ENCODE data around the gene IL26. TPM values are rescaled to one million over a fixed set of nuclear protein-coding genes. Genes with fewer than 3 reads are reported as not detected.

The IL26 gene
- total RNA-seq, 1 experiment from 2014 or later = not detected

DNA sequence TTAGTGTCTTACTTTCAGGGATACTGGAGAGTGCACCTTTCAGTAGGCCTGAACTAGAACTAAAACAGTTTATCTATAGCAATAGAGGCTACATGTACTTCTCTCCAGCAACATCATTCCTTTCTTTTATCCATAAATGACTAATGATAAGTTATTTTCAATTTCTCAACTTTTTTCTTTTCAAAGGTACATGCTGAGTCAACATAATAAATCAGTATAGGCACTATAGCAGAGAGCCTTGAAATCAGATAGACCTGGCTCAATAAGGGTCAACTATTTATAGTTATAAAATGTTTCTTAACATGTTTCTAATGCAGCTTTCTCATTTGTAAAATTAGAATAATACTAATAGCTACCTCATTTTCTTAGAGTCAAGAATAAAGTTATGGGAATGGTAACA lies 22.2 kb upstream of the IL26 start:
- Mint-ChIP-seq H3K36me3 (ENCODE audit: insufficient read depth, unreplicated experiment) (no peaks in the 10 kb centered on the region), H3K27me3 (ENCODE audit: unreplicated experiment) (peaks cover 68% of the 10 kb centered on the region), H3K27ac (ENCODE audit: unreplicated experiment) (no peak overlapping the region), H3K9me3 (ENCODE audit: low read depth, unreplicated experiment) (peaks cover 8% of the 10 kb centered on the region), H3K4me3 (ENCODE audit: low read depth, unreplicated experiment) (no peak overlapping the region), H3K4me1 (ENCODE audit: low read depth, unreplicated experiment) (no peaks in the 10 kb centered on the region)
- no TSS peak for BruUV-seq (replicated peaks)
- CTCF ChIA-PET = no interaction called here
- intact Hi-C loops (cut with micrococcal nuclease; ENCODE audit: unreplicated experiment) = no loop called here
- TF ChIP-seq, protein P1, sequence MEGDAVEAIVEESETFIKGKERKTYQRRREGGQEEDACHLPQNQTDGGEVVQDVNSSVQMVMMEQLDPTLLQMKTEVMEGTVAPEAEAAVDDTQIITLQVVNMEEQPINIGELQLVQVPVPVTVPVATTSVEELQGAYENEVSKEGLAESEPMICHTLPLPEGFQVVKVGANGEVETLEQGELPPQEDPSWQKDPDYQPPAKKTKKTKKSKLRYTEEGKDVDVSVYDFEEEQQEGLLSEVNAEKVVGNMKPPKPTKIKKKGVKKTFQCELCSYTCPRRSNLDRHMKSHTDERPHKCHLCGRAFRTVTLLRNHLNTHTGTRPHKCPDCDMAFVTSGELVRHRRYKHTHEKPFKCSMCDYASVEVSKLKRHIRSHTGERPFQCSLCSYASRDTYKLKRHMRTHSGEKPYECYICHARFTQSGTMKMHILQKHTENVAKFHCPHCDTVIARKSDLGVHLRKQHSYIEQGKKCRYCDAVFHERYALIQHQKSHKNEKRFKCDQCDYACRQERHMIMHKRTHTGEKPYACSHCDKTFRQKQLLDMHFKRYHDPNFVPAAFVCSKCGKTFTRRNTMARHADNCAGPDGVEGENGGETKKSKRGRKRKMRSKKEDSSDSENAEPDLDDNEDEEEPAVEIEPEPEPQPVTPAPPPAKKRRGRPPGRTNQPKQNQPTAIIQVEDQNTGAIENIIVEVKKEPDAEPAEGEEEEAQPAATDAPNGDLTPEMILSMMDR (IDR thresholded peaks at IDR 0.05; ENCODE audit: unreplicated experiment) = no peak
- DNase-seq = no peak

DNA sequence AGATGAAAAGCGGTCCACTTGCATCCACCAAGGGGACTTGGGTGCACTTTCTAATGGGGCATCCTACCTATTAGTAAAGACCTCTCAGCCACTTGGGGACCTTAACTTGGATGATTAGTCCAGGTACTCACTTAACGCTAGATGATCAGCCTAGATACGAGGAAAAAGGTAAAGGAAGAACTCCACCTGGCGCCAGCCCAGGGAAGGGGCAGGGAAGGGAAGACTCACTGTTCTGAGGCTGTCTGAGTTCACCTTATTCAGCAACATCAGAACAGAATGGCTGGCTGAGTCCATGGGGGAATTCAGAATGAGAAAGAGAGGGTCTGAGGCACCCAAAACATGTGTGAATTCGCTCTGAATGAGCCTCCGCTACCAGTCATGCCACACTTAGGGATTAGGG lies 20.7 kb upstream of the IL26 start:
- Mint-ChIP-seq H3K27me3 (ENCODE audit: unreplicated experiment) (peaks cover 54% of the 10 kb centered on the region), H3K36me3 (ENCODE audit: insufficient read depth, unreplicated experiment) (no peaks in the 10 kb centered on the region), H3K27ac (ENCODE audit: unreplicated experiment) (no peak overlapping the region), H3K4me1 (ENCODE audit: low read depth, unreplicated experiment) (no peaks in the 10 kb centered on the region), H3K9me3 (ENCODE audit: low read depth, unreplicated experiment) (peaks cover 8% of the 10 kb centered on the region), H3K4me3 (ENCODE audit: low read depth, unreplicated experiment) (no peak overlapping the region)
- no TSS peak for BruUV-seq (replicated peaks)
- intact Hi-C loops (cut with micrococcal nuclease; ENCODE audit: unreplicated experiment) = no loop called here
- TF ChIP-seq, protein P1 (IDR thresholded peaks at IDR 0.05; ENCODE audit: unreplicated experiment) = no peak
- CTCF ChIA-PET = no interaction called here
- no peak for DNase-seq

DNA sequence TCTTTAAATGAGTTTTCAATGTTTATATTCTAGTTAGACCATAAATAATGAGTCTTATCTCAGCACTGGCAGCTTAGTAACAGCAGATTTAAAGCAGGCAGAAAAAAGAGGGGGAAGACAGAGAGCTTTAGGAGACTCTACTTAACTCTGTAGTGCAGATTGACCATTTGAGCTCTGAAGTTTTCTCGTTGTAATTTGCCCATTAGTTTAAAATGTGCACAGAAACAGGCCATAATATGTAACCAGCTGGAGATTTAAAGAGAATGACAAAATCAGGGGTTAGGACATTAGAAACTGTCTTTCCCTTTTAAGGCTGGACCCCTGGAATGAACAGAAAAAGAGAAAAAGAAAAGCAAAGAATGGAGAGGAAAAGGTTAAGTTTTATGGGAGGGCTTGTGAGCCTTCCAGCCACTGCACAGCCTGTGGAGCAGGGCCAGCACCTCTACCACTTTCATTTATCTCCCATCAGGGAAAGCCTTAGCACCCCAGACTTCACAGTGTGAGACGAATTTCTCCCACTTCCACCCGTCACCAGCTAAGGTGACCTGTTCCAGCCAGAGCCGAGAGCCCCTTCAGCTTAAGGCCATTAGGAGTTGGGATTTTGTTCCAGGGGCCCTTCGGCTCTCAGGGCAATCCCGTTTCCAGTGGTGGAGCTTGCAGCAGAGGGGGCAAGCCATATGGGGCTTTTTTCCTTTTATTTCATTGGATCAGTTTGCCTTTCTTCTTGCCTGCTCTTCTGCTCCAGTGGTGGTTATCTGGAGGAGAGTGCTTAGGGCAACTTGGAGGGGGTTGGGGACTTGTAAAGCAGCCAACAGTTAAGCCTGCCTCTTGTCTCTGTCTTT lies 19.8 kb upstream of the IL26 start:
- BruUV-seq (replicated peaks) = no TSS peak
- Mint-ChIP-seq H3K36me3 (ENCODE audit: insufficient read depth, unreplicated experiment) (no peaks in the 10 kb centered on the region), H3K4me3 (ENCODE audit: low read depth, unreplicated experiment) (no peak overlapping the region), H3K27me3 (ENCODE audit: unreplicated experiment) (peaks cover 45% of the 10 kb centered on the region), H3K27ac (ENCODE audit: unreplicated experiment) (no peak overlapping the region), H3K4me1 (ENCODE audit: low read depth, unreplicated experiment) (peaks cover 5% of the 10 kb centered on the region), H3K9me3 (ENCODE audit: low read depth, unreplicated experiment) (peaks cover 8% of the 10 kb centered on the region)
- intact Hi-C loops (cut with micrococcal nuclease; ENCODE audit: unreplicated experiment) = no loop called here
- CTCF ChIA-PET = interaction anchor here (0.8 kb wide), 1 partner anchor 73 kb away, joined by 3 read pairs; no protein-coding TSS in a partner anchor
- TF ChIP-seq, protein P1 (IDR thresholded peaks at IDR 0.05; ENCODE audit: unreplicated experiment) = no peak
- DNase-seq = no peak

DNA sequence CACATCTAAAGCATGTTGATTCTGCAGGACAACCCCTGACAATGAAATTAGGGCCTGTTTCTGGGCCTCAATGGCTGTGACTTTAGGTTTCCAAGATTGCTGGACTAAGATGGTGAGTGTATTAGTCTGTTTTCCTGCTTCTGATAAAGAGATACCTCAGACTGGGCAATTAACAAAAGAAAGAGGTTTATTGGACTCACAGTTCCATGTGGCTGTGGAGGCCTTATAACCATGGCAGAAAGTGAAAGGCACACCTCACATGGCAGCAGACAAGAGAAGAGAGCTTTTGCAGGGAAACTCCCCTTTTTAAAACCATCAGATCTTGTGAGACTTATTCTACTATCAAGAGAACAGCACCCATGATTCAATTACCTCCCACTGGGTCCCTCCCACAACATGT lies 17.2 kb upstream of the IL26 start:
- H3K27me3 Mint-ChIP-seq (ENCODE audit: unreplicated experiment) = peaks cover 23% of the 10 kb centered on the region
- CTCF ChIA-PET = no interaction called here

More for the DNA sequence above, 17.2 kb upstream of the IL26 start:
- no peak for DNase-seq
- no TSS peak for BruUV-seq (replicated peaks)
- Mint-ChIP-seq H3K9me3 (ENCODE audit: low read depth, unreplicated experiment) (peaks cover 10% of the 10 kb centered on the region), H3K4me1 (ENCODE audit: low read depth, unreplicated experiment) (peaks cover 18% of the 10 kb centered on the region), H3K27ac (ENCODE audit: unreplicated experiment) (no peak overlapping the region), H3K36me3 (ENCODE audit: insufficient read depth, unreplicated experiment) (no peaks in the 10 kb centered on the region), H3K4me3 (ENCODE audit: low read depth, unreplicated experiment) (no peak overlapping the region)
- TF ChIP-seq, protein P1 (IDR thresholded peaks at IDR 0.05; ENCODE audit: unreplicated experiment) = no peak
- intact Hi-C loops (cut with micrococcal nuclease; ENCODE audit: unreplicated experiment) = no loop called here
